Brain microvascular endothelial cell (primary cell): ENCODE data around the gene R3HDM2.

Experiments used
- DNase-seq: peaks from one replicate; pipeline ENCODE4 v3.0.0-alpha.2; 2020
- H3K27ac ChIP-seq: fragments of 250-450 bp; sonication (Bioruptor Pico); 2 replicates; pipeline ENCODE4 v1.5.1; 2020; ENCODE audit warnings: mild to moderate bottlenecking, moderate library complexity
- H3K27me3 ChIP-seq: fragments of 250-450 bp; sonication (Bioruptor Pico); replicated peaks from 2 replicates; pipeline ENCODE4 v1.5.1; 2020; ENCODE audit warnings: mild to moderate bottlenecking
- H3K36me3 ChIP-seq: fragments of 250-450 bp; sonication (Bioruptor Pico); replicated peaks from 2 replicates; pipeline ENCODE4 v1.5.1; 2020; ENCODE audit warnings: mild to moderate bottlenecking
- H3K4me3 ChIP-seq: 2 replicates; pipeline ENCODE4 v1.5.1; 2011; ENCODE audit warnings: low read depth, mild to moderate bottlenecking, control low read depth, low read length, moderate library complexity
- in situ Hi-C: cut with HindIII; loops from 2 replicates; pipeline ENCODE4 v1.10.0; 2017; ENCODE audit warnings: low sequenced_read_pairs, low pct_ligation_motif_present
- TF ChIP-seq, protein P1 (sequence below): IDR thresholded peaks from 2 replicates; pipeline ENCODE4 v1.5.1; 2011; ENCODE audit warnings: low read depth, mild to moderate bottlenecking, moderate library complexity, low read length, control low read depth, inconsistent platforms; ENCODE audit errors: missing control alignments

R3HDM2 gene

DNA sequence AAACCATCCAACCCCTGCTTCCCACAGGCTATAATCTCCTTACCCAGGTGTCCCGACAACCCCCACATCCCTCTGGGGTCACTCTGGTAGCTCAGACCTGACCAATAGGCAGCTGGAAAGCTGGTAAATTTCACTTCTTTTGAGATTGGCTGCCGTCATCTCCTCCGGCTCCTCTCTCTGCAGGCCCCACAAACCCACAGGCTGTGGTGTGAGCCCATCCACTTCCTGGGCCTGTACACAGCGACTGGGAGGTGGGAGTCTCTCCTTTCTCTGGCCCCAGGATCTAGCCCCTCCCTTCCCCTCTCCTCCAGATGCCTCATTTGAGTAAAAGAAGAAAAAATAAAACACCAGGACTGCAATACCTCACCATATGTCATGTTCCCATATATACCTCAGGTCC is 4.5 kb upstream of the R3HDM2 start:
- in situ Hi-C loops: no loop called here
- Histone ChIP-seq H3K36me3 (no peaks in the 10 kb centered on the region), H3K4me3 (no peak overlapping the region), H3K27me3 (no peaks in the 10 kb centered on the region), H3K27ac (no peak overlapping the region)
- TF ChIP-seq, protein P1, sequence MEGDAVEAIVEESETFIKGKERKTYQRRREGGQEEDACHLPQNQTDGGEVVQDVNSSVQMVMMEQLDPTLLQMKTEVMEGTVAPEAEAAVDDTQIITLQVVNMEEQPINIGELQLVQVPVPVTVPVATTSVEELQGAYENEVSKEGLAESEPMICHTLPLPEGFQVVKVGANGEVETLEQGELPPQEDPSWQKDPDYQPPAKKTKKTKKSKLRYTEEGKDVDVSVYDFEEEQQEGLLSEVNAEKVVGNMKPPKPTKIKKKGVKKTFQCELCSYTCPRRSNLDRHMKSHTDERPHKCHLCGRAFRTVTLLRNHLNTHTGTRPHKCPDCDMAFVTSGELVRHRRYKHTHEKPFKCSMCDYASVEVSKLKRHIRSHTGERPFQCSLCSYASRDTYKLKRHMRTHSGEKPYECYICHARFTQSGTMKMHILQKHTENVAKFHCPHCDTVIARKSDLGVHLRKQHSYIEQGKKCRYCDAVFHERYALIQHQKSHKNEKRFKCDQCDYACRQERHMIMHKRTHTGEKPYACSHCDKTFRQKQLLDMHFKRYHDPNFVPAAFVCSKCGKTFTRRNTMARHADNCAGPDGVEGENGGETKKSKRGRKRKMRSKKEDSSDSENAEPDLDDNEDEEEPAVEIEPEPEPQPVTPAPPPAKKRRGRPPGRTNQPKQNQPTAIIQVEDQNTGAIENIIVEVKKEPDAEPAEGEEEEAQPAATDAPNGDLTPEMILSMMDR: no peak
- no peak for DNase-seq

DNA sequence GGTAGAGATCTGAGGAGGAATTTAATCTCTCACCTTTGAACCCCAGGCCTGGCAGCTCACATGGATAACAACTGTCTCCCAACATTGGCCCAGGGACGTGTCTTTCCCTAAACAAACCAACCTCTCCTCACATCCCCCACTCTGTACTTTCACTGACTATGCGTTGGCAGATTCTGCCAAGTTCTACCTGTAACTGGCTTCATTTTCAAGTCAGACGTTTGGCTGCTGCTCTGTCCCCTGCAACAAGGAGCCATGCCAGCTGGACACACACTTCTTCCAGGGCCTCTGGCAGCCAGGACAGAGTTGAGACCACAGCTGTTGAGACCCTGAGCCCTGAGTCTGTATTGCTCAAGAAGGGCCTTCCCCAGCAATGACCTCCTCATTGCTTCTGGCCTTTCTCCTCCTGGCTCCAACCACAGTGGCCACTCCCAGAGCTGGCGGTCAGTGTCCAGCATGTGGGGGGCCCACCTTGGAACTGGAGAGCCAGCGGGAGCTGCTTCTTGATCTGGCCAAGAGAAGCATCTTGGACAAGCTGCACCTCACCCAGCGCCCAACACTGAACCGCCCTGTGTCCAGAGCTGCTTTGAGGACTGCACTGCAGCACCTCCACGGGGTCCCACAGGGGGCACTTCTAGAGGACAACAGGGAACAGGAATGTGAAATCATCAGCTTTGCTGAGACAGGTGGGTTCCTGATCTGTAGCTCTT is 3.8 kb upstream of the R3HDM2 start, which contains the start of gene INHBC:
Gene INHBC (plus strand): TSS at position 268 of the 707 bp plus-strand sequence. CDS start 103 bp downstream, at position 371.
- Histone ChIP-seq H3K4me3 (no peak within 1 kb of the TSS), H3K36me3 (no peaks in the 10 kb centered on the region), H3K27ac (no peak within 1 kb of the TSS), H3K27me3 (no peaks in the 10 kb centered on the region)
- in situ Hi-C loops: no loop called here
- TF ChIP-seq, protein P1: no peak
- DNase-seq: no peak

DNA sequence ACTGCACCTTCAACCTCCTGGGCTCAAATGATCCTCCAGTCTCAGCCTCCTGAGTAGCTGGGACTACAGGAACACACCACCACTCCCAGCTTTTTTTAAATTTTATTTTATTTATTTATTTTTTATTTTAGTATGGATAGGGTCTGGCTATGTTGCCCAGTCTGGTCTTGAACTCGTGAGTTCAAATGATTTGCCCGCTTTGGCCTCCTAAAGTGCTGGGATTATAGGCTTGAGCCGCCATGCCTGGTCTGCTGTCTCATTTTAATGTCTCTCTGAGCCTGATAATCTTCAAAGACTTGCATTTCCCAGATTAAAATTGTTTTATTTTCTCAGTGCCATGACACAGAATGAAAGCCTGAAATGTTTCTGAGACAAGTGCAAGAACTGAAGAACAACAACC is 2.5 kb upstream of the R3HDM2 start:
- H3K36me3 ChIP-seq: no peaks in the 10 kb centered on the region
- TF ChIP-seq, protein P1: no peak
- no peak overlapping the region for H3K4me3 ChIP-seq
- no peaks in the 10 kb centered on the region for H3K27me3 ChIP-seq
- H3K27ac ChIP-seq: no peak overlapping the region
- DNase-seq: no peak
- in situ Hi-C loops: no loop called here

DNA sequence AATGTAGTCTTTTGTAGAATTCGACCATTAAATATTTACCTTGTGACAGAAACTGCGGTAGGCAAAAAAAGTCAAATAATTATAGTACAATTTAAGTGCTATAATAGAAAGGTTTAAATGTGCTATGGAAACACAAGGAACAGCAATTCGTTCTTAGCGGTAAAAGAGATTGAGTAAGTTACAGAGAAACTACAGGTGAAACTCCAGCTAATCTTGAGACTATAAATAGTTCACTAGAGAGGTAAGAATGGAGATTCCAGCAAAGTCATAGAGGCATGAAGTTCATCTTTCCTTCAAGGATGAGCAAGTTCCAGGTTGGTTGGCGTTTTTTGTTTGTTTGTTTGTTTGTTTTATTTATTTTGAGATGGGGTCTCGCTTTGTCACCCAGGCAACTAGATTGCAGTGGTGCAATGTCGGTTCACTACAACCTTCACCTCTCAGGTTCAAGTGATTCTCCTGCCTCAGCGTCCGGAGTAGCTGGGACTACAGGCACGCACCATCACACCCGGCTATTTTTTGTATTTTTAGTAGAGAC is 878 bp upstream of the R3HDM2 start:
- Histone ChIP-seq H3K4me3 (no peak overlapping the region), H3K36me3 (no peaks in the 10 kb centered on the region), H3K27ac (no peak overlapping the region), H3K27me3 (no peaks in the 10 kb centered on the region)
- in situ Hi-C loops: no loop called here
- DNase-seq: no peak
- TF ChIP-seq, protein P1: no peak

DNA sequence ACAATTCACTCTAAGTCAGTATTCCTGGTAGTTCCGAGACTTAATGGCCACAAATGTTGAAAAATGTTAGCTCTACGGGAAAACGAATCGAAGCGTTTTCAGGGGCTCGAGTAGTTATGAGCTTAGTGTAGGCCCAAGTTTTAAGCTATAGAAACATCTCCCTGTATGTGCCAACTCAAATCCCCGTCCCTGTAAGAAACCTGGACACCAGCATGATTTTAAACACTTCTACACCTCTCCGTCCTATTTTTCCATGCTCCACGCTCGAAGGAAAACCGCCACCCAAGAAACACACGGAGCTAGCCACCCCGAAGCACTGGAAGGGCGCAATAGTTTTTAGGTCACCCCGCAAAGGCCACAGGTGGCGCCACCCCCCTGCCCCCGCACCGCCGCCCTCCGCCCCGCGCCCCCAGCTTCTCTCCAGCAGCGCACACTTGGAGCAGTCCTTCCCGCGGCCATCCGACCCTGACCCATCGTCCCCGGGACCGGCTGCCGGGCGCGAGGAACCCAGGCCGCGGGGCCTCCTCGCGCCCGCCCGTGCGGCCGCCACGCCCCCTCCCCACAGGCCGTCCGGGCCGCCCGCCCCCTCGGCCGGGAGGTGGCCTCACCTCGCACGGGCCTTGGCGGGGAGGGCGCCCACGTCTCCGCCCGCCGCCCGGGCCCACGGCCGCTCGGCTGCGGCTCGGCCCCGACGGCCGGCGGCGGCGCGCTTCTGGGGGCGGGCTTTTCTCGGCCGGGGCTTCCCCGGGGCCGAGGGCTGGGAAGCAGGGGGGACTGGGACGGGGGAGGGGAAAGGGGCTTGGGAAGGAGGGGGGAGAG is 522 bp downstream of the R3HDM2 start:
- H3K4me3 ChIP-seq: peak overlapping the region; percentile 57
- H3K27me3 ChIP-seq: no peaks in the 10 kb centered on the region
- in situ Hi-C loops: no loop called here
- TF ChIP-seq, protein P1: no peak
- H3K36me3 ChIP-seq: no peaks in the 10 kb centered on the region
- peak overlapping the region; percentile 69 for H3K27ac ChIP-seq
- DNase-seq: peak; percentile 9
